Smooth muscle cell (in vitro differentiated cells): Measurements from ENCODE around the gene PRPF6. TPM values are rescaled to one million over a fixed set of nuclear protein-coding genes. Genes with fewer than 3 reads are reported as not detected.
A peak's percentile ranks its signal among the peaks of the same experiment; 100 is the strongest.

Source experiments
- DNase-seq: peaks from one replicate; lab custom pipeline; 2025; ENCODE audit not compliant: unreplicated experiment; lab: John Stamatoyannopoulos, UW
- H2AFZ ChIP-seq: fragments of 200-600 bp; sonication (generic); 2 replicates; pipeline ENCODE4 v1.6.0; 2016; ENCODE audit warnings: antibody characterized with exemption, low read depth, mild to moderate bottlenecking
- H3F3A ChIP-seq: fragments of 200-600 bp; sonication (generic); 2 replicates; pipeline ENCODE4 v1.6.0; 2017; ENCODE audit warnings: antibody characterized with exemption, low read depth
- H3K27ac ChIP-seq: fragments of 200-600 bp; sonication (generic); 2 replicates; pipeline ENCODE4 v1.5.1; 2016; ENCODE audit warnings: low read depth, mild to moderate bottlenecking
- H3K27me3 ChIP-seq: fragments of 200-600 bp; sonication (generic); 2 replicates; pipeline ENCODE4 v1.6.1; 2016; ENCODE audit warnings: low read depth, mild to moderate bottlenecking
- H3K36me3 ChIP-seq: fragments of 200-600 bp; sonication (generic); 2 replicates; pipeline ENCODE4 v1.5.1; 2016; ENCODE audit warnings: low read depth
- H3K4me1 ChIP-seq: fragments of 200-600 bp; sonication (generic); 2 replicates; pipeline ENCODE4 v1.5.1; 2016; ENCODE audit warnings: low read depth
- H3K4me2 ChIP-seq: fragments of 200-600 bp; sonication (generic); 2 replicates; pipeline ENCODE4 v1.6.0; 2016; ENCODE audit warnings: mild to moderate bottlenecking
- H3K4me3 ChIP-seq: fragments of 200-600 bp; sonication (generic); 2 replicates; pipeline ENCODE4 v1.5.1; 2016; ENCODE audit warnings: mild to moderate bottlenecking
- H3K79me2 ChIP-seq: fragments of 200-600 bp; sonication (generic); 2 replicates; pipeline ENCODE4 v1.6.0; 2016; ENCODE audit warnings: low read depth, mild to moderate bottlenecking
- H3K9ac ChIP-seq: fragments of 200-600 bp; sonication (generic); 2 replicates; pipeline ENCODE4 v1.6.0; 2016; ENCODE audit warnings: low read depth
- H3K9me3 ChIP-seq: fragments of 200-600 bp; sonication (generic); replicated peaks from 2 replicates; pipeline ENCODE4 v1.5.1; 2016; ENCODE audit warnings: low read depth
- H4K20me1 ChIP-seq: fragments of 200-600 bp; sonication (generic); 2 replicates; pipeline ENCODE4 v1.6.0; 2016; ENCODE audit warnings: low read depth
- CTCF ChIP-seq: fragments of 200-600 bp; sonication (generic); IDR thresholded peaks from 2 replicates; pipeline ENCODE4 v1.5.1; 2017; ENCODE audit warnings: borderline replicate concordance, mild to moderate bottlenecking, antibody characterized with exemption; ENCODE audit not compliant: insufficient read depth, poor library complexity, severe bottlenecking
- WGBS: methylation state at CpG from one replicate; pipeline ENCODE4 v1.1.7; 2016; ENCODE audit warnings: low lambda C conversion rate; 5-methylcytosine and 5-hydroxymethylcytosine counted together
- polyA plus RNA-seq: library from polyadenylated mRNA; unstranded; fragments of >200 nt; fragmentation: Nextera tagmentation; extraction: Ambion mirVana; gene quantifications from 2 replicates; pipeline ENCODE4 v1.2.1, GENCODE V29; 2016
- total RNA-seq: library from RNA; depleted of rRNA; stranded (reverse); fragments of >200 nt; gene quantifications from 2 replicates; pipeline ENCODE4 v1.2.3, GENCODE V29; 2014

PRPF6 gene
- total and polyA plus RNA-seq, 2 experiments from 2014 or later: 33.3 to 51.2 TPM

GRCh38 chr20:63955827-63956663, 24.9 kb upstream of the PRPF6 start, which contains the start of gene UCKL1:
Gene UCKL1, minus strand, starts transcription at chr20:63956416. Its CDS starts 44 bp downstream, at chr20:63956372.
- DNase-seq: peak; percentile 60
- under 1% methylated on average over 99 of the region's 105 CpGs for WGBS
- H3K79me2 ChIP-seq: peaks cover 50% of the 10 kb centered on the region

GRCh38 chr20:63956664-63957003, 24.3 kb upstream of the PRPF6 start:
- TF ChIP-seq CTCF: no peak
- 2% methylated on average over 15 of the region's 15 CpGs for WGBS
- peak; percentile 52 for DNase-seq
- H3K9ac ChIP-seq: peak overlapping the region; percentile 71
- peak overlapping the region; percentile 100 for H3K4me2 ChIP-seq
- H3K4me1 ChIP-seq: peaks cover 10% of the 10 kb centered on the region
- no peaks in the 10 kb centered on the region for H3F3A ChIP-seq
- H3K27me3 ChIP-seq: no peaks in the 10 kb centered on the region
- no peaks in the 10 kb centered on the region for H3K36me3 ChIP-seq
- peaks cover 45% of the 10 kb centered on the region for H3K79me2 ChIP-seq
- no peak overlapping the region for H2AFZ ChIP-seq
- H4K20me1 ChIP-seq: peaks cover 41% of the 10 kb centered on the region
- H3K9me3 ChIP-seq: no peaks in the 10 kb centered on the region
- peak overlapping the region; percentile 80 for H3K27ac ChIP-seq
- peak overlapping the region; percentile 99 for H3K4me3 ChIP-seq

More at GRCh38 chr20:63955827-63956663, 24.9 kb upstream of the PRPF6 start, which contains the start of gene UCKL1:
- Histone ChIP-seq H3F3A (no peaks in the 10 kb centered on the region), H3K9me3 (no peaks in the 10 kb centered on the region), H3K4me2 (peak within 1 kb of the TSS; percentile 100), H3K4me3 (peak within 1 kb of the TSS; percentile 99), H2AFZ (peak within 1 kb of the TSS; percentile 39), H3K36me3 (no peaks in the 10 kb centered on the region), H3K9ac (peak within 1 kb of the TSS; percentile 83), H3K27ac (peak within 1 kb of the TSS; percentile 80), H3K27me3 (no peaks in the 10 kb centered on the region), H3K4me1 (peaks cover 10% of the 10 kb centered on the region), H4K20me1 (peaks cover 47% of the 10 kb centered on the region)
- TF ChIP-seq CTCF: no peak

GRCh38 chr20:63957004-63957689, 23.8 kb upstream of the PRPF6 start:
- no peak overlapping the region for H2AFZ ChIP-seq
- peak; percentile 69 for DNase-seq
- no peaks in the 10 kb centered on the region for H3F3A ChIP-seq
- peaks cover 10% of the 10 kb centered on the region for H3K4me1 ChIP-seq
- H3K9me3 ChIP-seq: no peaks in the 10 kb centered on the region
- H3K4me3 ChIP-seq: peak overlapping the region; percentile 99
- TF ChIP-seq CTCF: no peak
- H4K20me1 ChIP-seq: peaks cover 36% of the 10 kb centered on the region
- H3K9ac ChIP-seq: peak overlapping the region; percentile 71
- H3K36me3 ChIP-seq: no peaks in the 10 kb centered on the region
- H3K27me3 ChIP-seq: no peaks in the 10 kb centered on the region
- 4% methylated on average over 28 of the region's 28 CpGs for WGBS
- H3K4me2 ChIP-seq: peak overlapping the region; percentile 100
- peaks cover 40% of the 10 kb centered on the region for H3K79me2 ChIP-seq
- H3K27ac ChIP-seq: peak overlapping the region; percentile 80
